Retinal pigment epithelial cell (primary cell): ENCODE data around the gene GPR35.

ENCODE experiments used
- DNase-seq: peaks from one replicate; pipeline ENCODE4 v3.0.0-alpha.2; 2010; ENCODE audit warnings: low read depth
- H3K4me3 ChIP-seq: 2 replicates; pipeline ENCODE4 v1.5.1; 2011; ENCODE audit warnings: mild to moderate bottlenecking, low read length, control low read depth, moderate library complexity
- CTCF ChIP-seq: conservative IDR thresholded peaks from 2 replicates; pipeline ENCODE4 v1.5.1; 2011; ENCODE audit warnings: low read depth, low read length, control low read depth, inconsistent platforms

Gene GPR35

GRCh38 chr2:240598311-240598911 is 26.9 kb upstream of the GPR35 start:
- H3K4me3 ChIP-seq = no peak overlapping the region
- DNase-seq = no peak
- TF ChIP-seq CTCF = no peak

GRCh38 chr2:240599141-240599583 is 26.1 kb upstream of the GPR35 start:
- no peak for TF ChIP-seq CTCF
- H3K4me3 ChIP-seq = no peak overlapping the region
- DNase-seq = no peak

- TF ChIP-seq CTCF = no peak
- H3K4me3 ChIP-seq = no peak overlapping the region
- no peak for DNase-seq
Observed at GRCh38 chr2:240600451-240600961, 24.8 kb upstream of the GPR35 start.

GRCh38 chr2:240601061-240601830 is 24.0 kb upstream of the GPR35 start:
- no peak for TF ChIP-seq CTCF
- H3K4me3 ChIP-seq = no peak overlapping the region
- DNase-seq = no peak

GRCh38 chr2:240601831-240602160 is 23.5 kb upstream of the GPR35 start:
- no peak for DNase-seq
- no peak overlapping the region for H3K4me3 ChIP-seq
- no peak for TF ChIP-seq CTCF

GRCh38 chr2:240602266-240603050 is 22.8 kb upstream of the GPR35 start:
- DNase-seq = no peak
- TF ChIP-seq CTCF = no peak
- no peak overlapping the region for H3K4me3 ChIP-seq
